ENCODE results near the gene CLCA4. TPM values are rescaled to one million over a fixed set of nuclear protein-coding genes. Genes with fewer than 3 reads are reported as not detected.

CLCA4 gene
- total RNA-seq, 1 donor from 2014 or later = 12.1 TPM

DNA sequence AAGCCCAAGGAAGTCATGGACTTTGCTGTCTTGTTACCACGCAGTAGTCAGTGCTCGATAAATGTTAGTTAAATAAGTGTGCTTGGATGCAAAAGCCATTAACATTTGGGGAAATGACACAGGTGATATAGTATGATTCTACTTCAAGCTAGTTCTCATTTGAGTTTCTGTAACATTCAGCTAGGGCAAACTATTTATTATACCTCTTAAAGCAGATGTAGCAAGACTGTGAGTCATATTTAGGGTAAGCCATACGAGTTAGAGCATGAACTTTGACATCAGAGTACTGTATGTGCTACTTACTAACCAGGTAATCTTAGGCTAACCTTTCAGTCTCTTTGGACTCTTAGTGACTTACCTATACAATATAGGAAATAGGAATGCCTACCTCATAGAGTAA lies 21.0 kb downstream of the CLCA4 start:
- H3K36me3 ChIP-seq (ENCODE audit: control insufficient read depth, insufficient read depth, low read length) = no peaks in the 10 kb centered on the region
- TF ChIP-seq, protein P1, sequence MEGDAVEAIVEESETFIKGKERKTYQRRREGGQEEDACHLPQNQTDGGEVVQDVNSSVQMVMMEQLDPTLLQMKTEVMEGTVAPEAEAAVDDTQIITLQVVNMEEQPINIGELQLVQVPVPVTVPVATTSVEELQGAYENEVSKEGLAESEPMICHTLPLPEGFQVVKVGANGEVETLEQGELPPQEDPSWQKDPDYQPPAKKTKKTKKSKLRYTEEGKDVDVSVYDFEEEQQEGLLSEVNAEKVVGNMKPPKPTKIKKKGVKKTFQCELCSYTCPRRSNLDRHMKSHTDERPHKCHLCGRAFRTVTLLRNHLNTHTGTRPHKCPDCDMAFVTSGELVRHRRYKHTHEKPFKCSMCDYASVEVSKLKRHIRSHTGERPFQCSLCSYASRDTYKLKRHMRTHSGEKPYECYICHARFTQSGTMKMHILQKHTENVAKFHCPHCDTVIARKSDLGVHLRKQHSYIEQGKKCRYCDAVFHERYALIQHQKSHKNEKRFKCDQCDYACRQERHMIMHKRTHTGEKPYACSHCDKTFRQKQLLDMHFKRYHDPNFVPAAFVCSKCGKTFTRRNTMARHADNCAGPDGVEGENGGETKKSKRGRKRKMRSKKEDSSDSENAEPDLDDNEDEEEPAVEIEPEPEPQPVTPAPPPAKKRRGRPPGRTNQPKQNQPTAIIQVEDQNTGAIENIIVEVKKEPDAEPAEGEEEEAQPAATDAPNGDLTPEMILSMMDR (IDR thresholded peaks at IDR 0.05; ENCODE audit: insufficient read depth, low read length, severe bottlenecking) = no peak
- DNase-seq (ENCODE audit: low read depth) (peak; percentile 94), FAIRE-seq (no peak)
- H3K4me3 ChIP-seq (ENCODE audit: low read depth, low read length) = no peak overlapping the region
- H3K27me3 ChIP-seq (ENCODE audit: control insufficient read depth, insufficient read depth, low read length) = no peaks in the 10 kb centered on the region

DNA sequence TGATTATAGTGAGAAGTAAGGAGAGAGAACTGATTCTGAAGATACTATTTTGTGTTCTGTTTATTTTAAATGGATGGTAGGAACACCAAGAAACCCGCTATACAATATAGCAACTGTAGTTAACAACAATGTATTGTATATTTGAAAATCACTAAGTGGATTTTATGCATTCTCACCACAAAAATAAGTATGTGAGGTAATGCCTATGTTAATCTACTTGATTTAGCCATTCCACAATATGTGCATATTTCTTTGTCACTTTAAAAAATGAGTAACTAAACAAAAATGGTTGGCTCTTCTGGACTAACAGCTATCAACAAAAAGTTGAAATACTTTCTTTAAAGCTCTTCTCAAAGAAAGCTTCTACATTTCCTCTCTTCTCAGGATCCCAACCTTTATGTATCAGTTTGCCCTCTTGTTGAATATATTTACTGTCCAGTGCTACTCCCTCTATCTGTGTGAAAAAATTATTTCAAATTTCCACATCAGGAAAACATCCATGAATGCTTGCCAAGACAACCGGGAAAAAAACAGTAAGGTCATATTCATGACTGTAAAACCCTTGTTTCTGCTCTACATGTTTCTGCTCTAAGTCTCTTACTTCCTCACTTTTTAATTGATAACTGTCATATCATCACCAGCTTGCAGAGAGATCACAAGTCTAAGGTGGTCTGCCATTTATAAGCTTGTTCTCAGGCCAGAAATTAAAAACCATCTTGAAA lies 27.0 kb downstream of the CLCA4 start:
- H3K36me3 ChIP-seq (ENCODE audit: control insufficient read depth, insufficient read depth, low read length) = no peaks in the 10 kb centered on the region
- DNase-seq (ENCODE audit: low read depth) = no peak
- TF ChIP-seq, protein P1 (IDR thresholded peaks at IDR 0.05; ENCODE audit: insufficient read depth, low read length, severe bottlenecking) = no peak
- peak; percentile 36 for FAIRE-seq
- H3K27me3 ChIP-seq (ENCODE audit: control insufficient read depth, insufficient read depth, low read length) = no peaks in the 10 kb centered on the region
- no peak overlapping the region for H3K4me3 ChIP-seq (ENCODE audit: low read depth, low read length)

DNA sequence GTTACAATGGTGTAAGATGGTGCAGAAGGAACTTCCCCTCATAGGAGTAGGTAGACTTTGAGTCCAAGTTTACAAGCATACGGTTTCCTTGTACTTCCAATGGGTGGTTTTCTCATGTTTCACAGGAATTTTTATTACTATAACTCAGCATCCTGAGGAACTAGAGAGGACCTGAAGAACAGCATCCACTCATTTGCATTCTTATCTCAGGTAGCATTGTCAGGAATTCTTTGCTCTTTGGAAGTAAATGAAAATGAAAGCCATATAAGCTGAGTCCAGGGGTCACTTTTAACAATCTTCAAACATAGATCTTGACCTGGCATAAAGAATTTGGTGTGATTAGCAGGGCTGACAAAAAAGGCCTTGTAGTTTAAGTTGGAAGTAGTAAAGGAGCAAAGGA lies 34.4 kb downstream of the CLCA4 start:
- H3K27me3 ChIP-seq (ENCODE audit: control insufficient read depth, insufficient read depth, low read length) = no peaks in the 10 kb centered on the region
- no peak for DNase-seq (ENCODE audit: low read depth)
- TF ChIP-seq, protein P1 (IDR thresholded peaks at IDR 0.05; ENCODE audit: insufficient read depth, low read length, severe bottlenecking) = no peak
- no peak for FAIRE-seq
- no peaks in the 10 kb centered on the region for H3K36me3 ChIP-seq (ENCODE audit: control insufficient read depth, insufficient read depth, low read length)
- H3K4me3 ChIP-seq (ENCODE audit: low read depth, low read length) = no peak overlapping the region

DNA sequence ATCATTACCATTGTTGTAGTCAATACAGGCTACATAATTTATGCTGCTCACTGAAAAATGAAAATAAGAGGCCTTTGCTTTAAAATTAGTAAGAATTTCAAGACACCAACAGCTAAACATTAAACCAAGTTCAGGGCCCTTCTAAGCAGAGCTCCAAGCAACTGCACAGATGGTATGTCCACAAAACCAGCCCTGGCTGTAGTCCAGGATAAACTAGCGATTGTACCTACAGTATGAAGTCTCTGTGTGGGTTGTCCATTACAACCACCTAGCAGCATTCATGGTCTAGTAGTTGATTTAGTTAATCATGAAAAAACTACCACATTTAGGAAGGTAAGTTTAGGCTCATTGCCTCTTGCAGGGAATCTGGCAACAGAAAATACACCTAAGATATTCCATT lies 35.3 kb downstream of the CLCA4 start:
- no peak for DNase-seq (ENCODE audit: low read depth)
- H3K36me3 ChIP-seq (ENCODE audit: control insufficient read depth, insufficient read depth, low read length) = no peaks in the 10 kb centered on the region
- no peak overlapping the region for H3K4me3 ChIP-seq (ENCODE audit: low read depth, low read length)
- TF ChIP-seq, protein P1 (IDR thresholded peaks at IDR 0.05; ENCODE audit: insufficient read depth, low read length, severe bottlenecking) = no peak
- H3K27me3 ChIP-seq (ENCODE audit: control insufficient read depth, insufficient read depth, low read length) = no peaks in the 10 kb centered on the region
- FAIRE-seq = no peak

DNA sequence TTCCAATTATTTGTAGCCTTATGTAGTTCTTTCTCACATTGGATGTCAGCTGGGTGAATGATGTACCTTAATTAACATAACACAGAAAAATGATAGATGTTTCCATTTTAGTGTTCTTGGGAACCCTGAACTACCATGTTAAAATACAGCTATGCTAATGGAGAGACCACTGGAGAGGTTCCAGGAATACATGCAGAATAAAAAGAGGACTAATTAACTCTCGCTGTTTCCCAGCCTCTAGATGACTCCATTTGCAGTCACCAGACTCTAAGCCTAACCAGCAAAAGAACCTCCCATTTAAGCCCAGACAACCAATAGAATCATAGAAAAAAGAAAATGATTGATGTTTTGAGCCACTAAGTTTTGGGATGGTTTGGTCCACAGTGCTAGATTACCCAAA lies 36.2 kb downstream of the CLCA4 start:
- DNase-seq (ENCODE audit: low read depth) = no peak
- TF ChIP-seq, protein P1 (IDR thresholded peaks at IDR 0.05; ENCODE audit: insufficient read depth, low read length, severe bottlenecking) = no peak
- no peaks in the 10 kb centered on the region for H3K27me3 ChIP-seq (ENCODE audit: control insufficient read depth, insufficient read depth, low read length)

DNA sequence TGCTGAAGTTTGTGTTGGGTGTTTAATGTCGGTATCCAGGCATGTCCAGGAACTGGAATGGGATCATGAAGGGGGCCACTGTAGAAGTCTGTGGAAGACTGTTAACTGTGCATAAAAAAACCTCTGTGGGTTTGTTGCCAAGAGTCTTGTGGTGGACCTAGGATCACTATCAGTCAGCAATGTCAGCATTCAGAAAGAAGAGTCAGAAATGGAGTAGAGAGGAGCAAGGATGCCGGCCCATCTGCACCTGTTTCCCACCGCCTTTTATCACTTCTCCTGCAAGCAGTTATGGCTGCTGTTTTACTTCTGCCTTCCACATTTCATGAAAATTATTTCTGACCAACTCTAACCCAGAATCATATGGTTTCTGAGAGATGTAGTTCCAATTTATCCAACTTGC lies 36.7 kb downstream of the CLCA4 start:
- Histone ChIP-seq H3K4me3 (ENCODE audit: low read depth, low read length) (no peak overlapping the region), H3K27me3 (ENCODE audit: control insufficient read depth, insufficient read depth, low read length) (no peaks in the 10 kb centered on the region), H3K36me3 (ENCODE audit: control insufficient read depth, insufficient read depth, low read length) (no peaks in the 10 kb centered on the region)
- TF ChIP-seq, protein P1 (IDR thresholded peaks at IDR 0.05; ENCODE audit: insufficient read depth, low read length, severe bottlenecking) = no peak
- DNase-seq (ENCODE audit: low read depth) (no peak), FAIRE-seq (no peak)

More for the DNA sequence above, 36.2 kb downstream of the CLCA4 start:
- Histone ChIP-seq H3K4me3 (ENCODE audit: low read depth, low read length) (no peak overlapping the region), H3K36me3 (ENCODE audit: control insufficient read depth, insufficient read depth, low read length) (no peaks in the 10 kb centered on the region)
- FAIRE-seq = no peak

All from bronchial epithelial cell (primary cell).